Thyroid gland (tissue), 4 donors: Measurements from ENCODE around the gene NOC4L.

Experiments used
- CTCF ChIP-seq, 6 experiments: fragments of 200-600 bp in 3 of 6; fragments of 450-650 bp in 3 of 6; sonication (generic) in 3 of 6; IDR thresholded peaks; one replicate each; pipeline ENCODE4 v1.5.1; 2016 to 2019; ENCODE audit warnings: antibody characterized with exemption in 6 of 6, mild to moderate bottlenecking in 2 of 6, inconsistent platforms in 1 of 6, moderate library complexity in 1 of 6
- POLR2A ChIP-seq, 2 donors: fragments of 450-650 bp; IDR thresholded peaks; one replicate each; pipeline ENCODE4 v1.6.1; 2017; ENCODE audit warnings: antibody characterized with exemption in 2 of 2, mild to moderate bottlenecking in 2 of 2, moderate library complexity in 1 of 2

GRCh38 chr12:132111654-132112304 lies 32.5 kb upstream of the NOC4L start:
- TF ChIP-seq CTCF (IDR thresholded peaks at IDR 0.05) (no peak), POLR2A (IDR thresholded peaks at IDR 0.05) (no peak)
